Stimulated activated naive CD8-positive, alpha-beta T cell treated with anti-CD3 and anti-CD28 coated beads, Interleukin-15, amount 100 ng/mL, for 72 hours (primary cell): ENCODE data around the gene CTSW.
"Not testable (repeated sequence)": the region's sequence is repeated elsewhere in the genome, so short reads cannot be mapped to it uniquely, and the experiment has no call there.

Source experiments
- ATAC-seq: fragments of 150-1000 bp; cut with Tn5 transposase; 2 replicates; pipeline ENCODE4 v1.10.0; 2021; ENCODE audit warnings: mild to moderate bottlenecking, moderate library complexity
- DNase-seq, 2 donors: peaks; one replicate each; pipeline ENCODE4 v3.0.0; 2021 to 2022
- H3K27ac Mint-ChIP-seq, 2 donors: one replicate each; pipeline ENCODE4 v1.8.0; 2022; ENCODE audit warnings: mild to moderate bottlenecking in 2 of 2, mixed read lengths in 2 of 2, moderate library complexity in 2 of 2
- H3K27me3 Mint-ChIP-seq: one replicate; pipeline ENCODE4 v1.8.0; 2022; ENCODE audit warnings: mixed read lengths
- H3K4me1 Mint-ChIP-seq: one replicate; pipeline ENCODE4 v1.8.0; 2022; ENCODE audit warnings: mild to moderate bottlenecking, mixed read lengths
- H3K4me3 Mint-ChIP-seq, 2 donors: one replicate each; pipeline ENCODE4 v1.8.0; 2022; ENCODE audit warnings: mild to moderate bottlenecking in 2 of 2, mixed read lengths in 2 of 2, moderate library complexity in 1 of 2
- H3K9me3 Mint-ChIP-seq, 2 donors: one replicate each; pipeline ENCODE4 v1.8.0; 2022; ENCODE audit warnings: mixed read lengths in 2 of 2

CTSW gene

GRCh38 chr11:65885808-65886536, 6.3 kb downstream of the CTSW start:
- H3K4me1 Mint-ChIP-seq = peaks cover 77% of the 10 kb centered on the region
- no peaks in the 10 kb centered on the region for H3K27me3 Mint-ChIP-seq
- no peak overlapping the region for H3K4me3 Mint-ChIP-seq
- no peaks in the 10 kb centered on the region for H3K9me3 Mint-ChIP-seq
- no peak for DNase-seq
- no peak for ATAC-seq
- H3K27ac Mint-ChIP-seq = no peak overlapping the region

- Mint-ChIP-seq H3K27ac (peak overlapping the region; percentile 12 to 91), H3K27me3 (no peaks in the 10 kb centered on the region), H3K9me3 (no peaks in the 10 kb centered on the region), H3K4me1 (peaks cover 67% of the 10 kb centered on the region), H3K4me3 (peak overlapping the region; percentile 89 to 98)
- DNase-seq = no peak
- no peak for ATAC-seq
Observed at GRCh38 chr11:65886826-65887722, 7.4 kb downstream of the CTSW start.

GRCh38 chr11:65887723-65888162, 8.1 kb downstream of the CTSW start:
- peaks cover 67% of the 10 kb centered on the region for H3K4me1 Mint-ChIP-seq
- peak overlapping the region; percentile 89 to 98 for H3K4me3 Mint-ChIP-seq
- DNase-seq (no peak), ATAC-seq (no peak)
- H3K27ac Mint-ChIP-seq = peak overlapping the region; percentile 93 to 99
- no peaks in the 10 kb centered on the region for H3K27me3 Mint-ChIP-seq
- H3K9me3 Mint-ChIP-seq = no peaks in the 10 kb centered on the region

- H3K4me3 Mint-ChIP-seq = peak within 1 kb of the TSS; percentile 89 to 98
- ATAC-seq = peak; percentile 73
Observed at GRCh38 chr11:65888163-65888814, 8.7 kb downstream of the CTSW start, which contains the start of gene FIBP. TSS of gene FIBP (minus strand) at chr11:65888471. CDS start at chr11:65888418, 53 bp downstream.

GRCh38 chr11:65890324-65891218, 10.9 kb downstream of the CTSW start, which contains the start of gene CCDC85B:
TSS of gene CCDC85B (plus strand) at chr11:65890673. CDS start at chr11:65890784, 111 bp downstream.
- peak within 1 kb of the TSS; percentile 89 to 98 for H3K4me3 Mint-ChIP-seq
- H3K27me3 Mint-ChIP-seq = no peaks in the 10 kb centered on the region
- peaks cover 70% of the 10 kb centered on the region for H3K4me1 Mint-ChIP-seq
- no peaks in the 10 kb centered on the region for H3K9me3 Mint-ChIP-seq
- peak within 1 kb of the TSS; percentile 94 to 95 for H3K27ac Mint-ChIP-seq
- DNase-seq (peak; percentile 98), ATAC-seq (peak; percentile 71)

More at GRCh38 chr11:65888163-65888814, 8.7 kb downstream of the CTSW start, which contains the start of gene FIBP:
- Mint-ChIP-seq H3K9me3 (no peaks in the 10 kb centered on the region), H3K27me3 (no peaks in the 10 kb centered on the region), H3K4me1 (peaks cover 72% of the 10 kb centered on the region), H3K27ac (peak within 1 kb of the TSS; percentile 94 to 99)
- peak; percentile 91 to 94 for DNase-seq

- H3K4me1 Mint-ChIP-seq = peaks cover 72% of the 10 kb centered on the region
- H3K27ac Mint-ChIP-seq = peak overlapping the region; percentile 64 to 68
- H3K4me3 Mint-ChIP-seq = peak overlapping the region; percentile 89 to 98
- H3K27me3 Mint-ChIP-seq = no peaks in the 10 kb centered on the region
- H3K9me3 Mint-ChIP-seq = no peaks in the 10 kb centered on the region
- DNase-seq (peak; percentile 36 to 61), ATAC-seq (peak; percentile 10)
Observed at GRCh38 chr11:65891219-65892136, 11.8 kb downstream of the CTSW start.

GRCh38 chr11:65892137-65892540, 12.5 kb downstream of the CTSW start:
- peak; percentile 22 for ATAC-seq

GRCh38 chr11:65892661-65893317, 13.2 kb downstream of the CTSW start:
- Mint-ChIP-seq H3K27ac (peak overlapping the region; percentile 34 to 90), H3K4me3 (peak overlapping the region; percentile 89 to 98), H3K27me3 (no peaks in the 10 kb centered on the region), H3K9me3 (no peaks in the 10 kb centered on the region), H3K4me1 (peaks cover 73% of the 10 kb centered on the region)
- no peak for ATAC-seq
- DNase-seq = no peak

More at GRCh38 chr11:65892137-65892540, 12.5 kb downstream of the CTSW start:
- H3K9me3 Mint-ChIP-seq, H3K27me3 Mint-ChIP-seq: not testable (repeated sequence)
- H3K27ac Mint-ChIP-seq = peak overlapping the region; percentile 64 to 68
- peak; percentile 46 to 62 for DNase-seq
- H3K4me3 Mint-ChIP-seq = peak overlapping the region; percentile 89 to 98
- H3K4me1 Mint-ChIP-seq = peaks cover 72% of the 10 kb centered on the region

- H3K9me3 Mint-ChIP-seq = no peaks in the 10 kb centered on the region
- peaks cover 81% of the 10 kb centered on the region for H3K4me1 Mint-ChIP-seq
- peak overlapping the region; percentile 49 to 78 for H3K27ac Mint-ChIP-seq
- peak overlapping the region; percentile 89 to 98 for H3K4me3 Mint-ChIP-seq
- no peak for ATAC-seq
- no peaks in the 10 kb centered on the region for H3K27me3 Mint-ChIP-seq
- DNase-seq = no peak
Observed at GRCh38 chr11:65894034-65894591, 14.5 kb downstream of the CTSW start.

GRCh38 chr11:65895482-65895981, 15.9 kb downstream of the CTSW start:
- H3K9me3 Mint-ChIP-seq = no peaks in the 10 kb centered on the region
- H3K4me1 Mint-ChIP-seq = peaks cover 69% of the 10 kb centered on the region
- H3K27ac Mint-ChIP-seq = peak overlapping the region in 1 of 2 donors; percentile 68
- peak overlapping the region; percentile 49 to 68 for H3K4me3 Mint-ChIP-seq
- no peak for DNase-seq
- no peak for ATAC-seq
- no peaks in the 10 kb centered on the region for H3K27me3 Mint-ChIP-seq

GRCh38 chr11:65896034-65896999, 16.7 kb downstream of the CTSW start:
- H3K4me1 Mint-ChIP-seq = peaks cover 73% of the 10 kb centered on the region
- no peak for DNase-seq
- H3K27me3 Mint-ChIP-seq = no peaks in the 10 kb centered on the region
- no peak for ATAC-seq
- peak overlapping the region; percentile 12 to 19 for H3K4me3 Mint-ChIP-seq
- peak overlapping the region; percentile 72 to 95 for H3K27ac Mint-ChIP-seq
- H3K9me3 Mint-ChIP-seq = no peaks in the 10 kb centered on the region

- H3K4me1 Mint-ChIP-seq = peaks cover 79% of the 10 kb centered on the region
- ATAC-seq = no peak
- no peak overlapping the region for H3K27ac Mint-ChIP-seq
- no peaks in the 10 kb centered on the region for H3K9me3 Mint-ChIP-seq
- peak overlapping the region; percentile 15 to 50 for H3K4me3 Mint-ChIP-seq
- H3K27me3 Mint-ChIP-seq = no peaks in the 10 kb centered on the region
- no peak for DNase-seq
Observed at GRCh38 chr11:65897020-65897471, 17.4 kb downstream of the CTSW start.
